Left lobe of liver (tissue), 2 donors: ENCODE data around the gene SARDH. TPM values are rescaled to one million over a fixed set of nuclear protein-coding genes. Genes with fewer than 3 reads are reported as not detected.

Experiments
- ATAC-seq: fragments of 200-7000 bp; cut with Tn5 transposase; one replicate; pipeline ENCODE4 v1.9.1; 2020; ENCODE audit warnings: mild to moderate bottlenecking, moderate library complexity
- DNase-seq: peaks from one replicate; pipeline ENCODE4 v3.0.0-alpha.2; 2020; ENCODE audit warnings: low spot score
- total RNA-seq: library from RNA; stranded (reverse); gene quantifications from one replicate; pipeline ENCODE4 v1.2.1, GENCODE V29; 2021
- donor health status: DM: no; HTN: no; CAD: no; lungs with moderate emphysema.
- donor health status: DM: no; HTN: yes; CAD: no.

SARDH gene
- total RNA-seq, 1 donor from 2014 or later = 208 TPM

GRCh38 chr9:133653638-133654037 lies 84.5 kb downstream of the SARDH start:
- ATAC-seq = no peak
- DNase-seq = no peak

- DNase-seq (no peak), ATAC-seq (no peak)
Observed at GRCh38 chr9:133650026-133650425, 88.1 kb downstream of the SARDH start.

- ATAC-seq = no peak
- DNase-seq = no peak
Observed at GRCh38 chr9:133649194-133649593, 89.0 kb downstream of the SARDH start.

GRCh38 chr9:133647765-133648469 lies 90.2 kb downstream of the SARDH start:
- ATAC-seq (no peak), DNase-seq (no peak)

- ATAC-seq = no peak
- DNase-seq = no peak
Observed at GRCh38 chr9:133647148-133647547, 91.0 kb downstream of the SARDH start.

GRCh38 chr9:133645021-133645765 lies 93.0 kb downstream of the SARDH start:
- ATAC-seq (no peak), DNase-seq (no peak)

GRCh38 chr9:133643978-133644760 lies 94.0 kb downstream of the SARDH start:
- DNase-seq (no peak), ATAC-seq (no peak)

GRCh38 chr9:133643362-133643755 lies 94.8 kb downstream of the SARDH start:
- ATAC-seq (no peak), DNase-seq (no peak)

GRCh38 chr9:133642708-133643361 lies 95.3 kb downstream of the SARDH start:
- DNase-seq = no peak
- peak; percentile 34 for ATAC-seq

GRCh38 chr9:133641861-133642595 lies 96.1 kb downstream of the SARDH start:
- DNase-seq (no peak), ATAC-seq (no peak)

GRCh38 chr9:133641396-133641655 lies 96.8 kb downstream of the SARDH start:
- no peak for DNase-seq
- no peak for ATAC-seq

GRCh38 chr9:133640580-133641395 lies 97.4 kb downstream of the SARDH start:
- ATAC-seq = no peak
- no peak for DNase-seq

- DNase-seq (no peak), ATAC-seq (no peak)
Observed at GRCh38 chr9:133640160-133640559, 98.0 kb downstream of the SARDH start.

GRCh38 chr9:133639613-133640012 lies 98.5 kb downstream of the SARDH start:
- no peak for ATAC-seq
- DNase-seq = no peak

GRCh38 chr9:133638711-133639110 lies 99.4 kb downstream of the SARDH start:
- ATAC-seq = no peak
- no peak for DNase-seq

GRCh38 chr9:133638076-133638475 lies 100.1 kb downstream of the SARDH start:
- ATAC-seq (no peak), DNase-seq (no peak)

- DNase-seq (no peak), ATAC-seq (no peak)
Observed at GRCh38 chr9:133637451-133638055, 100.6 kb downstream of the SARDH start.

GRCh38 chr9:133636902-133637301 lies 101.2 kb downstream of the SARDH start:
- ATAC-seq (no peak), DNase-seq (no peak)
